Skeletal muscle tissue (tissue), 4 donors: Measurements from ENCODE around the gene SFSWAP. TPM values are rescaled to one million over a fixed set of nuclear protein-coding genes. Genes with fewer than 3 reads are reported as not detected.

Source experiments
- H3K27ac ChIP-seq: one replicate; pipeline ENCODE4 v1.7.0; 2013; ENCODE audit warnings: mild to moderate bottlenecking, low read depth, low read length, inconsistent platforms
- H3K27me3 ChIP-seq, 3 donors: one replicate each; pipeline ENCODE4 v1.7.0; 2013; ENCODE audit warnings: low read length in 3 of 3; ENCODE audit not compliant: control insufficient read depth in 3 of 3, insufficient read depth in 3 of 3
- H3K36me3 ChIP-seq, 3 donors: one replicate each; pipeline ENCODE4 v1.7.0; 2013; ENCODE audit warnings: low read length in 3 of 3; ENCODE audit not compliant: control insufficient read depth in 3 of 3, insufficient read depth in 3 of 3
- H3K4me1 ChIP-seq, 3 donors: one replicate each; pipeline ENCODE4 v1.7.0; 2013; ENCODE audit warnings: low read length in 3 of 3, mild to moderate bottlenecking in 3 of 3; ENCODE audit not compliant: control insufficient read depth in 3 of 3, insufficient read depth in 3 of 3
- H3K4me3 ChIP-seq, 3 donors: one replicate each; pipeline ENCODE4 v1.7.0; 2013; ENCODE audit warnings: low read length in 3 of 3
- H3K9ac ChIP-seq, 3 donors: one replicate each; pipeline ENCODE4 v1.7.0; 2013; ENCODE audit warnings: low read length in 3 of 3, mild to moderate bottlenecking in 3 of 3, moderate library complexity in 2 of 3, low read depth in 1 of 3
- H3K9me3 ChIP-seq, 3 donors: one replicate each; pipeline ENCODE4 v1.7.0; 2013; ENCODE audit warnings: low read length in 3 of 3; ENCODE audit not compliant: control insufficient read depth in 3 of 3
- total RNA-seq: library from RNA; depleted of rRNA; stranded (reverse); fragments of >200 nt; gene quantifications from one replicate; pipeline ENCODE4 v1.2.3, GENCODE V29; 2014
- donor health status: Osteomylitis.

SFSWAP gene
- total RNA-seq, 1 donor from 2014 or later, result 17.7 TPM

GRCh38 chr12:131829791-131830334 lies 119.0 kb downstream of the SFSWAP start:
- Histone ChIP-seq H3K27ac (no peak overlapping the region), H3K4me1 (peaks cover 17 to 48% (median 31%) of the 10 kb centered on the region in 3 donors), H3K27me3 (peaks cover 52 to 70% (median 61%) of the 10 kb centered on the region in 3 donors), H3K9me3 (no peaks in the 10 kb centered on the region), H3K36me3 (no peaks in the 10 kb centered on the region), H3K4me3 (peak overlapping the region; percentile 38 to 67 (median 51)), H3K9ac (peak overlapping the region in 2 of 3 donors; percentile 38 to 45)

- Histone ChIP-seq H3K36me3 (no peaks in the 10 kb centered on the region), H3K27ac (no peak overlapping the region), H3K9ac (peak overlapping the region in 2 of 3 donors; percentile 23 to 50), H3K27me3 (peaks cover 57 to 76% (median 66%) of the 10 kb centered on the region in 3 donors), H3K9me3 (no peaks in the 10 kb centered on the region), H3K4me3 (peak overlapping the region; percentile 48 to 67 (median 51)), H3K4me1 (peaks cover 15 to 43% (median 27%) of the 10 kb centered on the region in 3 donors)
These were observed 119.5 kb downstream of the SFSWAP start for GRCh38 chr12:131830335-131830913.

DNA sequence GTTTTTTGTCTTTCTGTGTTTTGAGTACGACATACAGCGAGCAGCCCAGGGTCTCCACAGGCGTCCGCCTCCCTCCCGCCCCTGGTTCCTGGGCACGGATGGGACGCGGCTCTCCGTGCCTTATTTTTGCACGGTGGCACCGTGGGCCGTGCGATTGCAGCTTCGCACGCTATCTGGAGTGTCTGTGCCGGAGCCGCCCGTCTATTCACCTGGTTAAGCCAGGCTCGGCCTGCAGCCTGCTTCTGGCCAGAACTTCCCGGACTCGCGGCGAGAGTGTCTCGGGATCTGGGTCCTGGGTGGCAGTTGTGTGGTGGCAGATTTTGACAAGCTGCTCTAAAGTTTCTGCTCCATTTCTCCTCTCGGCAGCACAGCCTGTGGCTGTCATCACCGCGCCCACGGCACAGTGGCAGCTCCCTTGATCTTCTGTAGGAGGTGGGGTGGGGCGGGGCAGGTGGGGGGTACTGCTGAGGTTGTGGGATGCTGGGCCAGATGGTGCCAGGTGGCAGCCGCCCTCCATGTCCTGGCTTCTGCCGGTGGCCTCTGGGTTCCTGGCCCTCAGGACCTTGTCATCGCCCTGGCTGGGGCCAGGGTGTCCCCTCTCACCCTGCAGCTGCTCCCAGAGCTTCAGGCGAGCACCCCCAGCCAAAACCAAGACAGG lies 120.2 kb downstream of the SFSWAP start:
- H3K27ac ChIP-seq, result peak overlapping the region; percentile 19
- no peaks in the 10 kb centered on the region for H3K36me3 ChIP-seq
- H3K9me3 ChIP-seq, result no peaks in the 10 kb centered on the region
- H3K9ac ChIP-seq, result peak overlapping the region in 2 of 3 donors; percentile 33 to 50
- peaks cover 62 to 77% (median 69%) of the 10 kb centered on the region in 3 donors for H3K27me3 ChIP-seq
- peak overlapping the region; percentile 48 to 57 (median 51) for H3K4me3 ChIP-seq
- H3K4me1 ChIP-seq, result peaks cover 15 to 41% (median 26%) of the 10 kb centered on the region in 3 donors

DNA sequence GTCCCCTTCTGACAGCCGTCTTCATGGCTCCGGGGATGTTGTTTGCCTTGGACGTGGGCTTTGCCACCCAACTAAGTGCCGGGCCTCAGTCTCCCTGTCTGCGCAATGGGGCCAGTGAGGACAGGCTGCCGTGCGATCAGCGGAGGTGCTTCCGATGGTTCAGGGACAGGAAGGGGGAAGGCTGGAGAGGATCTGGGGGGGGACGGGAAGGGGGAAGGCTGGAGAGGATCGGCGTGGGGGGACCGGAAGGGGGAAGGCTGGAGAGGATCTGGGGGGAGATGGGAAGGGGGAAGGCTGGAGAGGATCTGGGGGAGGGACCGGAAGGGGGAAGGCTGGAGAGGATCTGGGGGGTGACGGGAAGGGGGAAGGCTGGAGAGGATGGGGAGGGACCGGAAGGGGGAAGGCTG lies 120.7 kb downstream of the SFSWAP start:
- Histone ChIP-seq H3K27me3 (peaks cover 60 to 75% (median 63%) of the 10 kb centered on the region in 3 donors), H3K9me3 (no peaks in the 10 kb centered on the region), H3K9ac (peak overlapping the region in 1 of 3 donors; percentile 33), H3K36me3 (no peaks in the 10 kb centered on the region), H3K4me1 (peaks cover 15 to 41% (median 26%) of the 10 kb centered on the region in 3 donors), H3K4me3 (peak overlapping the region; percentile 48 to 52 (median 51)), H3K27ac (peak overlapping the region; percentile 19)

- peak overlapping the region; percentile 22 to 61 (median 32) for H3K4me3 ChIP-seq
- peaks cover 15 to 38% (median 26%) of the 10 kb centered on the region in 3 donors for H3K4me1 ChIP-seq
- no peaks in the 10 kb centered on the region for H3K9me3 ChIP-seq
- no peak overlapping the region for H3K27ac ChIP-seq
- no peak overlapping the region for H3K9ac ChIP-seq
- H3K27me3 ChIP-seq, result peaks cover 56 to 76% (median 57%) of the 10 kb centered on the region in 3 donors
- no peaks in the 10 kb centered on the region for H3K36me3 ChIP-seq
These were observed 121.7 kb downstream of the SFSWAP start for GRCh38 chr12:131832321-131833231.

- peaks cover 56 to 76% (median 56%) of the 10 kb centered on the region in 3 donors for H3K27me3 ChIP-seq
- no peaks in the 10 kb centered on the region for H3K36me3 ChIP-seq
- H3K9me3 ChIP-seq, result no peaks in the 10 kb centered on the region
- peaks cover 15 to 38% (median 26%) of the 10 kb centered on the region in 3 donors for H3K4me1 ChIP-seq
- no peak overlapping the region for H3K4me3 ChIP-seq
- no peak overlapping the region for H3K27ac ChIP-seq
- no peak overlapping the region for H3K9ac ChIP-seq
These were observed 122.5 kb downstream of the SFSWAP start for GRCh38 chr12:131833288-131833895.

DNA sequence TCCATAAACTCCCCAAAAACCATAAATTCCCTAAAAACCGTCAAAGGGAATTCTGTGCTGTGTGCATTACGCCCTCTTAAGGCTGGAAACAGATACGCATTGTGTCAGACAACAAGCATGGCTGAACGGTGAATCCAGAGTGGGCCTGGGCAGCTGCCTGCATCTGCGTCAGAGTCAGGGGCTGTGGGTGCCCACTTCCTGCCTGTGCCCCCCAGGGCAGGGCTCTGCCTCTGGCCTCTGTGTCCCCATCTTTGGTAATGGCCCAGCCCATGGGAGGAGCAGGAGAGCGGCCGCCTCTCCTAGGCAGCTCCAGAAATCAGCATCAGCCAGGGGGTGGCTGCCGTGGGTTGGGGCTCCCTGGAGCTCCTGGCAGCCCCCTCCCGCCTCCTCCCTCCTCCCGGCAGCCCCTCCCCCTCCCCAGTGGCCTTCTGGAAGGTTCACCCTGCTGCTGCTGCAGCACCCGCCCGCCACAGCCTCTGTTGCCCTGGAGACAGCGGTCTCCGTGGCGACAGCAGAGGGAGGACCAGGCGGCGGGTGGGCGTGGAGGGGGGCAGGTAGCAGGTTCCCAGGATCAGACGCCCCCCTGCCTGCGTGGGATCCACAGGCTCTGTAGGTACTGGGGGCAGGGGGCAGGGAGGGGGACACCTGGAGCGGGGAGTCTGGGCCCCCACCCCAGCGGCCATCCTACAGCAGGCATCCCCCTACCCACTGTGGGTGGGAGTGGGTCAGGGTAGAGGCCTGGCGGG lies 123.2 kb downstream of the SFSWAP start:
- Histone ChIP-seq H3K4me1 (peaks cover 15 to 32% (median 22%) of the 10 kb centered on the region in 3 donors), H3K9me3 (no peaks in the 10 kb centered on the region), H3K27me3 (peaks cover 51 to 70% (median 51%) of the 10 kb centered on the region in 3 donors)

DNA sequence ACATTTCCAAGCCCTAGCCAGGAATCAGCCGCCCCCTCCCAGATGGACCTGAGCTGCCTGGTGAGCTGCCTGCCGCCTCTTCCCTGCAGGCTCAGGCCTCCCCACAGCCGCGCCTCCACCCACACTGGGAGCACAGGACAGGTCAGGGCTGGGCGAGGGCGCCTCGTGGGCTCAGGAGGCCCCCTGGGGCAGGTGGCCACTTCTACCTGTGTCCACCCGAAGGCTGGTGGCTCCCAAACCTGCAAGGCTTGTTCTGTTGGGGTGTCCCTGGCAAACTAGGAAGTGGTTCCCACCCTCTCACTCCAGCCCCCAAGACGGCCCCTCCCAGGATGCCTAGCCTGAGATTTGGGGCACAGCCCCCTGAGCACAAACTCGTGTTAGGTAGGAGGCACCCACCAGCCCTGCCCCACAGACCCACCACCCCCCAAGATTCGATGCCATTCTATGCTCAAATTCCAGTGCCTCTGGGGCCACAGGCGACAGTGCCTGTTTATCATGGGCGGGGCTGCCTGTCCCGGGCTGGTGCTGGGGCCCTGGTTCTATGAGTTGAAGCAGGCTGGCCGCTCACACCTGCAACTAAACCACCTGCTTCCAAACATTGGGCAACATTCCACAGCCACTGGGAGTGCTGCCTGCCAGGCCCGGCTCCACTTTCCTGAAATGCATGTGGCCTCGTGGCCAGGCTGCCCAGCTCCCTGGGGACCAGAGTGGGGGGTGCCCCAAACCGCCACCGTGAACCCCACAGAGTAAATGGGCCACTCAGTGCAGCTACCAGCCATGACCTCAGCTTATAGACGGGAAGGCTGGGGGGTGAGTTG lies 124.1 kb downstream of the SFSWAP start:
- Histone ChIP-seq H3K4me3 (no peak overlapping the region), H3K27ac (no peak overlapping the region), H3K9ac (no peak overlapping the region), H3K4me1 (peaks cover 11 to 24% (median 15%) of the 10 kb centered on the region in 3 donors), H3K36me3 (no peaks in the 10 kb centered on the region), H3K27me3 (peaks cover 42 to 60% (median 44%) of the 10 kb centered on the region in 3 donors), H3K9me3 (no peaks in the 10 kb centered on the region)

More for the DNA sequence above, 123.2 kb downstream of the SFSWAP start:
- Histone ChIP-seq H3K9ac (no peak overlapping the region), H3K27ac (no peak overlapping the region), H3K4me3 (no peak overlapping the region), H3K36me3 (no peaks in the 10 kb centered on the region)
